Keratinocyte (primary cell): ENCODE data around the gene REPIN1.

Source experiments
- EZH2 ChIP-seq: IDR thresholded peaks from one replicate; pipeline ENCODE4 v1.6.1; 2012; ENCODE audit warnings: inconsistent platforms, mild to moderate bottlenecking, low read length, moderate library complexity
- TF ChIP-seq, protein P1 (sequence below), 3 experiments: IDR thresholded peaks in 1 of 3; conservative IDR thresholded peaks in 1 of 3; optimal IDR thresholded peaks in 1 of 3; 2 replicates in 2 of 3; 3 replicates in 1 of 3; pipeline versions ENCODE3 to v1.5.1; 2011; ENCODE audit warnings: low read length in 3 of 3, mild to moderate bottlenecking in 3 of 3, moderate library complexity in 2 of 3, control low read depth in 1 of 3, inconsistent platforms in 1 of 3; ENCODE audit not compliant: insufficient read depth in 2 of 3; ENCODE audit errors: extremely low read depth in 1 of 3

- TF ChIP-seq, protein P1, sequence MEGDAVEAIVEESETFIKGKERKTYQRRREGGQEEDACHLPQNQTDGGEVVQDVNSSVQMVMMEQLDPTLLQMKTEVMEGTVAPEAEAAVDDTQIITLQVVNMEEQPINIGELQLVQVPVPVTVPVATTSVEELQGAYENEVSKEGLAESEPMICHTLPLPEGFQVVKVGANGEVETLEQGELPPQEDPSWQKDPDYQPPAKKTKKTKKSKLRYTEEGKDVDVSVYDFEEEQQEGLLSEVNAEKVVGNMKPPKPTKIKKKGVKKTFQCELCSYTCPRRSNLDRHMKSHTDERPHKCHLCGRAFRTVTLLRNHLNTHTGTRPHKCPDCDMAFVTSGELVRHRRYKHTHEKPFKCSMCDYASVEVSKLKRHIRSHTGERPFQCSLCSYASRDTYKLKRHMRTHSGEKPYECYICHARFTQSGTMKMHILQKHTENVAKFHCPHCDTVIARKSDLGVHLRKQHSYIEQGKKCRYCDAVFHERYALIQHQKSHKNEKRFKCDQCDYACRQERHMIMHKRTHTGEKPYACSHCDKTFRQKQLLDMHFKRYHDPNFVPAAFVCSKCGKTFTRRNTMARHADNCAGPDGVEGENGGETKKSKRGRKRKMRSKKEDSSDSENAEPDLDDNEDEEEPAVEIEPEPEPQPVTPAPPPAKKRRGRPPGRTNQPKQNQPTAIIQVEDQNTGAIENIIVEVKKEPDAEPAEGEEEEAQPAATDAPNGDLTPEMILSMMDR (optimal IDR thresholded peaks at IDR 0.05 in 1 of 3, IDR thresholded peaks at IDR 0.05 in 1 of 3, conservative IDR thresholded peaks at IDR 0.05 in 1 of 3; ENCODE audit: extremely low read depth in 1 of 3, insufficient read depth in 2 of 3, low read length in 3 of 3): no peak
- no peak for TF ChIP-seq EZH2
Measured at GRCh38 chr7:150357270-150357669, 11.4 kb upstream of the REPIN1 start.
